Body of pancreas (tissue), 4 donors: ENCODE data around the gene RHOBTB3. TPM values are rescaled to one million over a fixed set of nuclear protein-coding genes. Genes with fewer than 3 reads are reported as not detected.
A peak's percentile ranks its signal among the peaks of the same experiment; 100 is the strongest.
"Not testable (repeated sequence)": the region's sequence is repeated elsewhere in the genome, so short reads cannot be mapped to it uniquely, and the experiment has no call there.

Experiments
- ATAC-seq: fragments of 150-250 bp; one replicate; pipeline ENCODE4 v1.9.1; 2016
- DNase-seq, 4 donors: peaks; one replicate each; pipeline ENCODE4 v3.0.0-alpha.2; 2019
- H3K27ac ChIP-seq, 4 donors: fragments of 200-600 bp; sonication (generic); 1 replicate in 3 of 4; 2 replicates in 1 of 4; pipeline versions ENCODE4 v1.5.1 to v1.6.1; 2016 to 2019; ENCODE audit warnings: mild to moderate bottlenecking in 1 of 4, mixed read lengths in 1 of 4, moderate library complexity in 1 of 4
- H3K27me3 ChIP-seq, 2 donors: fragments of 200-600 bp; sonication (generic); one replicate each; pipeline ENCODE4 v1.6.0; 2016; ENCODE audit warnings: mild to moderate bottlenecking in 1 of 2
- H3K36me3 ChIP-seq, 2 donors: fragments of 200-600 bp; sonication (generic); replicated peaks in 1 of 2; 2 replicates each; pipeline ENCODE4 v1.5.1; 2016; ENCODE audit warnings: low read depth in 2 of 2; ENCODE audit not compliant: insufficient read depth in 1 of 2
- H3K4me1 ChIP-seq: fragments of 200-600 bp; sonication (generic); one replicate; pipeline ENCODE4 v1.6.0; 2016
- H3K4me3 ChIP-seq, 2 donors: fragments of 200-600 bp; sonication (generic); 1 replicate in 1 of 2; 2 replicates in 1 of 2; pipeline ENCODE4 v1.5.1; 2016 to 2019
- H3K9me3 ChIP-seq, 3 donors: fragments of 200-600 bp; sonication (generic); 1 replicate in 2 of 3; 2 replicates in 1 of 3; pipeline ENCODE4 v1.5.1; 2016
- POLR2A ChIP-seq, 3 donors: fragments of 450-650 bp; IDR thresholded peaks; one replicate each; pipeline ENCODE4 v1.6.1; 2016; ENCODE audit warnings: antibody characterized with exemption in 3 of 3, mild to moderate bottlenecking in 2 of 3
- WGBS, 2 donors: methylation state at CpG; one replicate each; pipeline ENCODE4 v1.1.5; 2017; 5-methylcytosine and 5-hydroxymethylcytosine counted together
- intact Hi-C: fragments of 100-400 bp; cut with DNase I; formaldehyde crosslinking; loops from one replicate; pipeline ENCODE4 v1.15.1; 2023
- total RNA-seq, 2 donors: library from RNA; depleted of rRNA; stranded (reverse); fragments of >200 nt; gene quantifications; one replicate each; pipeline ENCODE4 v1.1.0, GENCODE V29; 2016
- TF ChIP-seq, protein P1 (sequence below), 7 experiments: fragments of 450-650 bp in 4 of 7; fragments of 200-600 bp in 3 of 7; sonication (generic) in 3 of 7; IDR thresholded peaks; one replicate each; pipeline ENCODE4 v1.5.1; 2016 to 2019; ENCODE audit warnings: antibody characterized with exemption in 7 of 7

Gene RHOBTB3
- total RNA-seq, 2 donors from 2014 or later, result 153 to 196 TPM

DNA sequence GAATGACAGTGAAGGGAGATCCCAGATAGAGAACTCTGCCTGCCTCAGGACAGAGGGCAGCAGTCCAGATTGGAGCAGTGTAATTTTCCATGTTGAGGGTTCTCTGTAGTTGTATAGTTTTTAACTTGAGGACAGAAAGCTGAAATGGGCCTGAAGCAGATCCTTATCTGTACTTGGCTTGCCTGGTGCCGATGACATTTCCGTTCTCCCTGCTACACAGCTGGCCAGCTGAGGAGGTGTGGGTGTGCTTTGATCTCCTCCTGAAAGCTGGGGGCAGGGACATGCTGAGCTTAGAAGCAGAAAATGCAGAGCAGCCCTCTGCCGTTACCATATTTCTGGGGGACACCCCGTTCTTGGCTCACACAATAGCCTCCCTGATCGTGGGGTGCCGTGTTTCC, 80.9 kb downstream of the RHOBTB3 start:
- no peak for TF ChIP-seq POLR2A (IDR thresholded peaks at IDR 0.05)
- TF ChIP-seq, protein P1, sequence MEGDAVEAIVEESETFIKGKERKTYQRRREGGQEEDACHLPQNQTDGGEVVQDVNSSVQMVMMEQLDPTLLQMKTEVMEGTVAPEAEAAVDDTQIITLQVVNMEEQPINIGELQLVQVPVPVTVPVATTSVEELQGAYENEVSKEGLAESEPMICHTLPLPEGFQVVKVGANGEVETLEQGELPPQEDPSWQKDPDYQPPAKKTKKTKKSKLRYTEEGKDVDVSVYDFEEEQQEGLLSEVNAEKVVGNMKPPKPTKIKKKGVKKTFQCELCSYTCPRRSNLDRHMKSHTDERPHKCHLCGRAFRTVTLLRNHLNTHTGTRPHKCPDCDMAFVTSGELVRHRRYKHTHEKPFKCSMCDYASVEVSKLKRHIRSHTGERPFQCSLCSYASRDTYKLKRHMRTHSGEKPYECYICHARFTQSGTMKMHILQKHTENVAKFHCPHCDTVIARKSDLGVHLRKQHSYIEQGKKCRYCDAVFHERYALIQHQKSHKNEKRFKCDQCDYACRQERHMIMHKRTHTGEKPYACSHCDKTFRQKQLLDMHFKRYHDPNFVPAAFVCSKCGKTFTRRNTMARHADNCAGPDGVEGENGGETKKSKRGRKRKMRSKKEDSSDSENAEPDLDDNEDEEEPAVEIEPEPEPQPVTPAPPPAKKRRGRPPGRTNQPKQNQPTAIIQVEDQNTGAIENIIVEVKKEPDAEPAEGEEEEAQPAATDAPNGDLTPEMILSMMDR (IDR thresholded peaks at IDR 0.05), result no peak
- Histone ChIP-seq H3K36me3 (no peaks in the 10 kb centered on the region), H3K4me3 (no peak overlapping the region), H3K27ac (no peak overlapping the region), H3K9me3 (no peaks in the 10 kb centered on the region), H3K4me1 (peaks cover 29% of the 10 kb centered on the region), H3K27me3 (no peaks in the 10 kb centered on the region)
- DNase-seq (no peak), ATAC-seq (peak; percentile 38)
- intact Hi-C loops, result no loop called here
- 72 to 74% methylated on average over 6 of the region's 6 CpGs for WGBS, 2 donors

DNA sequence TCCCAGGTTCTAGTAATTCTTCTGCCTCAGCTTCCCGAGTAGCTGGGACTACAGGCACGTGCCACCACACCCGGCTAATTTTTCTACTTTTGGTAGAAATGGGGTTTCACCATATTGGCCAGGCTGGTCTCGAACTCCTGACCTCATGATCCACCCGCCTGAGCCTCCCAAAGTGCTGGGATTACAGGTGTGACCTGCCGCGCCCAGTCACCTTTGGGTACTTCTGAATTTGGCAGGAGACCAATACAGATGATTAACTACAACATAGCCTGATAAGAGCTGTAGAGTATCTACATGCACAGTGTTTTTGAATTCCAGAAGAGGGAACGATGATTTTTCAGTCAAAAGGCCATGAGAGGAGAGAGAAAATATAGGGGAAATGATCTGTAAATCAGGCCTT, 81.9 kb downstream of the RHOBTB3 start:
- intact Hi-C loops, H3K9me3 ChIP-seq, H3K4me3 ChIP-seq, H3K27me3 ChIP-seq, H3K36me3 ChIP-seq: not testable (repeated sequence)
- WGBS, 2 donors, result 65 to 76% methylated on average over 8 of the region's 8 CpGs
- peak overlapping the region in 1 of 4 donors; percentile 0 for H3K27ac ChIP-seq
- peak in 2 of 4 donors; percentile 25 to 33 for DNase-seq
- H3K4me1 ChIP-seq, result peaks cover 29% of the 10 kb centered on the region
- peak; percentile 47 for ATAC-seq

DNA sequence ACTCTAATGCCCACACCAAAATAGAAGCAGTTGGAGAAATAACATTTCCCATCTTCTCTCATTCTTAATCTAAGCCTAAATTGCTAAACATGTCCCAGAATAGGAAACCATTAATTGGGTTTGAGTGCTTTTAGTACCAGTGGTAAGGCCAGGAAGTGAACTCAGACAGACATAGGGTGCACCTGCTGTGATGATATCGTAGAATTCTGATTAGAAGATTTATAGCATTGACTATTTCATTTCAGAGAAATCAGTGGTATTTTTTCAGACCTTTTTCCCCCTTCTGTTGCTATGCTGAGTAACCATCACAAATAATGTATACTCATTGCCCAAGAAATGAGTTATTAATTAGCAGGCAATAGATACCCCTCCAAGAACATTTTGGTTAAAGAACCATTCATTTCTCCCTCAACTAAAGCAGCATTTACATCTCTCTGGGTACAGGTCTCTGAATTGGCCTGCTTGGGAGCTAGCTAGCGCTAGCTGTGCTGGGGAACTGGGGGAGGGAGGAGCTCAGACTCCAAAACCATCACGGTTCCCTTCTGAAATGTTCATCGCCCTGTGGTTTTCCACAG, 84.1 kb downstream of the RHOBTB3 start:
- H3K4me1 ChIP-seq, result peaks cover 19% of the 10 kb centered on the region
- no peak for DNase-seq
- H3K27me3 ChIP-seq, result no peaks in the 10 kb centered on the region
- no peaks in the 10 kb centered on the region for H3K36me3 ChIP-seq
- ATAC-seq, result no peak
- no peaks in the 10 kb centered on the region for H3K9me3 ChIP-seq
- no peak overlapping the region for H3K27ac ChIP-seq
- WGBS, 2 donors, result 81 to 84% methylated on average over 4 of the region's 4 CpGs
- intact Hi-C loops, result no loop called here
- TF ChIP-seq, protein P1 (IDR thresholded peaks at IDR 0.05), result no peak
- TF ChIP-seq POLR2A (IDR thresholded peaks at IDR 0.05), result no peak
- H3K4me3 ChIP-seq, result no peak overlapping the region

DNA sequence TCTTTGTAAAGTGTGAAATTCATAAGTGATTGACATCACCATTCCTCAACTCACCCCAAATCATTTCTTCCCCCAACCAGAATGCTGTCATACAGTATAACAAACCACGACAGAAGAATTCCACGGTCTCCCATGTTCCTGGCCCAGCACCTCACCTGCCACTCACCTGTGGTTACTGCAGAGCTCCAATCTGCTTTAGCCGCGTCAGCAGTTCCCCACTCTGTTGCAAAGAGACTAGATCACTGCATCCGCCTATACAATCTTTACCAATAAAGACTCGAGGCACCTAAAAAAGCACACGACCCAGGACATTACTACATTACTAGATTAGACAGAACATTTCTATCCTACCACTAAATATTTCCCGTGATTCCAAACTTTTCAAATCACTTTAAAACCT, 85.2 kb downstream of the RHOBTB3 start:
- Histone ChIP-seq H3K4me3 (no peak overlapping the region), H3K4me1 (peaks cover 14% of the 10 kb centered on the region), H3K9me3 (no peaks in the 10 kb centered on the region), H3K27me3 (no peaks in the 10 kb centered on the region), H3K27ac (no peak overlapping the region), H3K36me3 (no peaks in the 10 kb centered on the region)
- intact Hi-C loops, result no loop called here
- no peak for ATAC-seq
- WGBS, 2 donors, result 90 to 93% methylated on average over 8 of the region's 8 CpGs
- no peak for DNase-seq
- TF ChIP-seq, protein P1 (IDR thresholded peaks at IDR 0.05), result no peak
- no peak for TF ChIP-seq POLR2A (IDR thresholded peaks at IDR 0.05)

DNA sequence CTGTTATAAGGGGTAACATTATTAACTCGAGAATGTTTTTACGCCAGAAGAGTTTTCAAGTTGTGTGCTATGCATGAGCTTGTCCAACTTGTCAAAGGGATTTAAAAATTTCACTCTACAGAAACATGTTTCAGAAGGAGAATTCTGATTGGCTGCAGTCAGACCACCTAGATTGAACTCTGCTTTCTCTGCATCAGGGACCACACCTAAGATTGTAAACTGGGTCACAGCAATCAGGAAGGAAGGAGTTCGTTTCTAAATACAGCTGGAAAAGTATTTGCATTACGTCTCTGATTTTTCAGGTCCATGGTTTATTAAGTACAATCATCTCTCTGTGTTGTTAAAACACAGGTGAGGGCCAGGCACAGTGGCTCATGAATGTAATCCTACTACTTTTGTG, 85.6 kb downstream of the RHOBTB3 start:
- Histone ChIP-seq H3K4me1 (peaks cover 18% of the 10 kb centered on the region), H3K36me3 (no peaks in the 10 kb centered on the region), H3K27me3 (no peaks in the 10 kb centered on the region), H3K4me3 (no peak overlapping the region), H3K27ac (no peak overlapping the region), H3K9me3 (no peaks in the 10 kb centered on the region)
- no peak for DNase-seq
- 73 to 75% methylated on average over 4 of the region's 4 CpGs for WGBS, 2 donors
- TF ChIP-seq, protein P1 (IDR thresholded peaks at IDR 0.05), result no peak
- TF ChIP-seq POLR2A (IDR thresholded peaks at IDR 0.05), result no peak
- intact Hi-C loops, result no loop called here
- ATAC-seq, result no peak
